ENCODE data around the gene CENPB.
"Not testable (repeated sequence)": the region's sequence is repeated elsewhere in the genome, so short reads cannot be mapped to it uniquely, and the experiment has no call there.

The CENPB gene

DNA sequence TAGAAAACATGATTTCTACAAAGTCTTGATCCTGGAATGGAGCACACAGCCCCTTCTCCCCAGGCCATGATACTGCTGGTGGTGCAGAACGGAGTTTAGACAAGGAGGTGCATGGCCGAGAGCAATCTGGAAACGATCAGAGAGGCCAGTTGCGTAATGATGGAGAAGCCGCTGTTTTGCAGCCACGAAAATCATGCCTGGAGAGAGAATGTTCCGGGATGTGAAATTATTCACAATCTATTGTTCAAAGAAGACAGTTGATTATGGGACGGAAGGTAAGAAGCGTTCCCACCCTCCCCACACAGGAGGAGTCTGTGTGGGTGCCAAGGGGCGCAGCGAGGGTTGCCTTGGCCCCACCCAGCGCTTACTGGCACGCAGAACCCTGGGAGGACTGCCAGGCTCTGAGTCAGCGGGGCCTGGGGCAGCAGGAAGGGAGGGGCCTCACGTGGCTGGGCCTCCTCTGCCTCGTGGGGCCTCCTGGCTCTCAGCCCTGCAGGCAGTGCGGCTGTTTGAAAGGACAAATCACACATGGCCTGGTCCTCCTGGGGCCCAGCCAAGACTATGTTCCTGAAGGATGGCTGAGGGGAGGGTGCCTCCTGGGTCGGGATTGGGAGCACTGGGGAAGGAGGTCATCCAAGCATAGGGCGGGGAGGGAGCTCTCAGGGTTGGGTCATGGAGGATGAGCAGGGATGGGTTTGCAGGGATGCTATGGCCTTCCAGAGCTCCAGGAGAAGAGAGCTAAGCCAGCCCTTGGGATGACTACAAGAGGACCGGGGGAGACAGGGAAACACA lies 25.1 kb upstream of the CENPB start:
- no peak for DNase-seq (ENCODE audit: low spot score)

DNA sequence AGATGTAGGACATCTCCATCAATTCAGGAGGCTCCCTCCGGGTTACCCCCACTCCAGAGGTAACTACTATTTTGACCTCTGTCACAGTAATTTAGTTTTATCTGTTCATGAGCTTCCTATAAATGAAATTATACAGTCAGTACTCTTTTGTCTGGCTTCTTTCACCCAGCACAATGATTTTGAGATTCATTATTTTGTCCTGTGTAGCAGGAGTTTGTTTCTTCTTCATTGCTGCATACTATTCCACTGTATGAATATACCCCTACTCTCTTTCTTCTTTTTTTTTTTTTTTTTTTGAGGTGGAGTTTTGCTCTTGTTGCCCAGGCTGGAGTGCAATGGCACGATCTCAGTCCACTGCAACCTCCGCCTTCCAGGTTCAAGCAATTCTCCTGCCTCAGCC lies 22.0 kb upstream of the CENPB start:
- no peak for DNase-seq (ENCODE audit: low spot score)

DNA sequence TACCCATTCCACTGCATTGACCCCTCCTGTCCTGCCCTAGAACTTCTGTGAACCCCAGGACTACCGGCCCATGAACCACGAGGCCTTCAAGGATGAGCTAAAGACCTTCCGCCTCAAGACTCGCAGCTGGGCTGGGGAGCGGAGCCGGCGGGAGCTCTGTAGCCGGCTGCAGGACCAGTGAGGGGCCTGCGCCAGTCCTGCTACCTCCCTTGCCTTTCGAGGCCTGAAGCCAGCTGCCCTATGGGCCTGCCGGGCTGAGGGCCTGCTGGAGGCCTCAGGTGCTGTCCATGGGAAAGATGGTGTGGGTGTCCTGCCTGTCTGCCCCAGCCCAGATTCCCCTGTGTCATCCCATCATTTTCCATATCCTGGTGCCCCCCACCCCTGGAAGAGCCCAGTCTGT lies 18.2 kb upstream of the CENPB start:
- DNase-seq (ENCODE audit: low spot score), result no peak

- DNase-seq (ENCODE audit: low spot score), result no peak
Measured at GRCh38 chr20:3804254-3804751, 17.8 kb upstream of the CENPB start.

- DNase-seq (ENCODE audit: low spot score), result no peak
Measured at GRCh38 chr20:3803854-3804253, 17.3 kb upstream of the CENPB start.

GRCh38 chr20:3803289-3803688 lies 16.7 kb upstream of the CENPB start:
- DNase-seq (ENCODE audit: low spot score), result no peak

DNA sequence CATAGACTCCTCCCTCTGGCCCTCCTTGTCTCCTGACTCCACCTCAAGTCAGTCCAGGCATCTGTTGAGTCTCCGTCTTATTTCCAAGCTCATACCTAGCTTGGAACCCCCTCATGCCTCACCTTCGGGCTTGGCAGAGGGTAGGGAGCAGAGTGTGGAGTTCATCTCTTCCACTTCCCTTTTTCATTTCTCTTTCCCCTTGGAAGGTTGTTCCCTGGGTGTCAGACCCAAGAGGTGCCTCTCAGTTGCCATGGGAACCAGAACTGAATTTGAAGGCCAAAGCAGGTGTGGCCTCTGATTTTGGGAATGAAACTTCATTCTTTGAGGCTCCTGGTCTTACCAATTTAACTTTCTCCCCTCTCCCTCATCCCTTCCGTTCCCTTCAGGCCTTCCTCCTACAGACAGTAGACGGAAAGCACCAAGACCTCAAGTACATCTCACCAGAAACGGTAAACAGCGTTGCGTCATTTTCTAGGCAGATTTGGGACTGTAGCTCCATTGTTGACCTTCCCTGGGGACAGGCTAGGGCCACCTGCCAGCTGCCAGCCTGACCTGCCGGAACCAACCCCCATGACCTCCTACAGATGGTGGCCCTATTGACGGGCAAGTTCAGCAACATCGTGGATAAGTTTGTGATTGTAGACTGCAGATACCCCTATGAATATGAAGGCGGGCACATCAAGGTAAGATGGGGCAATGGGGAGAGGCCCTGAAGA lies 16.1 kb upstream of the CENPB start:
- no peak for DNase-seq (ENCODE audit: low spot score)

DNA sequence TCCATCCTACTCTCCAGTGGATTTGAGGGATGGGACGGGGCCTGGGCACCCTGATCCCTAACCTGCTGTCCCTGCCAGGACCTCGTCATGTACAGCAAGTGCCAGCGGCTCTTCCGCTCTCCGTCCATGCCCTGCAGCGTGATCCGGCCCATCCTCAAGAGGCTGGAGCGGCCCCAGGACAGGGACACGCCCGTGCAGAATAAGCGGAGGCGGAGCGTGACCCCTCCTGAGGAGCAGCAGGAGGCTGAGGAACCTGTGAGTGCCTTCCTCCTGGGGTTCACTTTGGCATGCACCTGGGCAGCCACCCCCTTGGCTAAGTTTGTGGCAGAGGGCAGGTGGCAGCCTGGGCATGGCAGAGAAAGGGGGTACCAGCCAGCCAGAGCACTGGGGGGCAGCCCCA lies 15.3 kb upstream of the CENPB start:
- no peak for DNase-seq (ENCODE audit: low spot score)

- no peak for DNase-seq (ENCODE audit: low spot score)
Measured at GRCh38 chr20:3801299-3801698, 14.8 kb upstream of the CENPB start.

GRCh38 chr20:3800878-3801260 lies 14.3 kb upstream of the CENPB start:
- DNase-seq (ENCODE audit: low spot score), result no peak

- DNase-seq (ENCODE audit: low spot score), result no peak
Measured at GRCh38 chr20:3800256-3800877, 13.8 kb upstream of the CENPB start.

DNA sequence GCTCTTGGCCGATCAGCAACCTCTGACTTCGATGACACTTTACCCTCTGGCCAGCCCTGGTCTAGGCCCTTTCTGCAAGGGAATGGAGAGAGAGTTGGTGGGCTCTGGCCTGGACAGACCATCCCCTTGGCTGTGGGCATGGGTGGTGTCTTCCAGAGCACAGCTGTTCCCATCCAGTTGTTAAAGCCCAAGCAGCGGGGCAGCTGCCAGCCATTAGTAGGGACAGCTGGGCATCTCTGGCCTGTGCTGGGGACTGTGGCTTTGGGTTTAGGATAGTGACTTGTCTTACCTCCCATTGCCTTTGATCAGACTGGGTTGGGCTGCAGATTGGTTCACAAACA lies 12.3 kb upstream of the CENPB start:
- no peak for DNase-seq (ENCODE audit: low spot score)

DNA sequence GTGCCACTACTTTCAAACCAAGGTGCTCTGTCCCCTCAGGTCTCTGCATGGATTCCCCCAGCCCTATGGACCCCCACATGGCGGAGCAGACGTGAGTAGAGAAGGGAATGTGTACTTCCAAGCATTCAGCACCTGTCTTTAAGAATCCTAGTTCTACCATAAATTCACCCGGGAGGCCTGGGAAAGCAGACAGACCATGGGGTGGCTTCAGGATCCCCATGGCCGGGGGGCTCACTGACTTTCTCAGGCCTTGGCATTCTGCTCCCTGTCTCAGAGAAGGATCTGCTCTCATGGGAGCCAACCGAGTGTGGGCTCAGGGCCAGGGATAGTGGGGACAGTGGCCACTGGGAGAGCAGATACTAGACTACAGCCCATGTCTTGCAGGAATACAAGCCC lies 11.8 kb upstream of the CENPB start:
- no peak for DNase-seq (ENCODE audit: low spot score)

DNA sequence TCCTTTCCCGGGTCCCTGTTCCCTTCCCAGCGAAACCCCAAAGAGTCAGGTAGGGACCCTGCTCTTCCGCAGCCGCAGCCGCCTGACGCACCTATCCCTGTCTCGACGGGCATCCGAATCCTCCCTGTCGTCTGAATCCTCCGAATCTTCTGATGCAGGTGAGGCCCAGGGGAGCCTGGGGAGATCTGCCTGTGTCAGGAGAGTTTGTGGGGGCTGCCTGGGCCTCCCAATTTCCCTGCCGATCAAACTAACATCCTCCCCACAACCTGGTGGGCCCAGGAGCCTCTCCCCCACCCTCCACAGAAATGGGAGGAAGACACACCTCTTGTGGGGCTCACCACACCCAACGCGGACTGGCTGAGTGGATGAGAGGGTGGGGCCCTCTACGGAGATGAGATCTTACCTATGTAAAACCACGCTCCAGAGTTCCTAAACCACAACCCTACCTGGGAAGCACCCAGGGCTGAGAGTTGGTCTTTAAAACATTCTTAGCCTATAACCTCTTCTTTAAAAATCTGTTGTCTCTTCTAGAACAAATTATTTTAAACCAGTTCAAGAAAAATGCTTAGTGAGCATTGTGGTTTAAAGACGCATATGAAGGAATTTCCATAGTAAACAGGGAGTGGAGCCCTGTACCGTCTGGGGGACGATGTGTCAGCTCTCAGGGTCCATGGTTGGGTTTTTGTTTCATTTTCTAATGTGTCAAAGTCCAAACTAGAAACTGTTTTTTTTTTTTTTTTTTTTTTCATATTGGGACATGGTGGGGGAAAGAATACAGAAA lies 11.2 kb upstream of the CENPB start:
- peak; percentile 48 for DNase-seq (ENCODE audit: low spot score)

- DNase-seq (ENCODE audit: low spot score), result no peak
Measured at GRCh38 chr20:3797226-3797545, 10.6 kb upstream of the CENPB start.

- DNase-seq (ENCODE audit: low spot score), result no peak
Measured at GRCh38 chr20:3796477-3797225, 10.1 kb upstream of the CENPB start.

DNA sequence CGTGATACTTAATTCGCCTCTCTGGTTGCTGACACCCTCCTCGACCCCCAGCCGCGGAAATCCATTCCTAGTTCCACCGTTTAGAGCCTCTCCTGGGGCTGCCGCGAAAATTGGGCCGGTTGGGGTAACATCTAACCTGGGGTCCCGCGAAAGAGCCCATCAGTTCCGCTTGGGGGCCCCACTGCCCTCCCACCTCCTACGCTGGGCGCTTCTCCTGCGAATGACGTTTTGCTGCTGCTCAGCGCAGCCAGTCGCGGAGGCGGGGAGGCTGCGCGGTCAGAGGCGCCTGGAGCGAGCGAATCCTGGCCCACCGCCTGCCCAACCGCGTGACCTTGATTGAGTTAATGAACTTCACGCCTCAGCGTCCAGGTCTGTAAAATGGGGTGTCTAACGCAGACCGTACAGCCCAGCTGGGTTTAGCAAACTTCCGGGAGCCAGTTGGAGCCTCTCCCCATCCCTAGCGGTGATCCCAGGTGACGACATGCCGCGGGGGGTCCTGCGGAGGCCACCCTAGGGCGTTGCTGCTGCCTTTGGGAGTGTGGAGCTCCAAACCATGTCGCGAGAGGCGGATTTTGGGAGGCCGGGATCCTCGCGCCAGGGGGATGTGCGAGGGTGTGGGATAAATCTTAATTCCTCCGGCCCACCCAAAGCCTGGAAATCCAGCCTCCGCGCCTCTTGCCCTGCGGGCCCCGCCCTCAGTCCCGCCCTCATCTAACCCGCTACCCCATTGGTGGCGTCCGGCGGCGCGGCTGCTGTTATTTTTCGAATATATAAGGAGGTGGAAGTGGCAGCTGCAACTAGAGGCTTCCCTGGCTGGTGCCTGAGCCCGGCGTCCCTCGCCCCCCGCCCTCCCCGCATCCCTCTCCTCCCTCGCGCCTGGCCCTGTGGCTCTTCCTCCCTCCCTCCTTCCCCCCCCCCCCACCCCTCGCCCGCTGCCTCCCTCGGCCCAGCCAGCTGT lies 9.2 kb upstream of the CENPB start, which contains the start of gene CDC25B:
Gene CDC25B, plus strand, starts transcription at position 800 of the 958 bp plus-strand sequence. CDS start 222 bp downstream, outside the sequence.
- DNase-seq (ENCODE audit: low spot score), result peak; percentile 95

DNA sequence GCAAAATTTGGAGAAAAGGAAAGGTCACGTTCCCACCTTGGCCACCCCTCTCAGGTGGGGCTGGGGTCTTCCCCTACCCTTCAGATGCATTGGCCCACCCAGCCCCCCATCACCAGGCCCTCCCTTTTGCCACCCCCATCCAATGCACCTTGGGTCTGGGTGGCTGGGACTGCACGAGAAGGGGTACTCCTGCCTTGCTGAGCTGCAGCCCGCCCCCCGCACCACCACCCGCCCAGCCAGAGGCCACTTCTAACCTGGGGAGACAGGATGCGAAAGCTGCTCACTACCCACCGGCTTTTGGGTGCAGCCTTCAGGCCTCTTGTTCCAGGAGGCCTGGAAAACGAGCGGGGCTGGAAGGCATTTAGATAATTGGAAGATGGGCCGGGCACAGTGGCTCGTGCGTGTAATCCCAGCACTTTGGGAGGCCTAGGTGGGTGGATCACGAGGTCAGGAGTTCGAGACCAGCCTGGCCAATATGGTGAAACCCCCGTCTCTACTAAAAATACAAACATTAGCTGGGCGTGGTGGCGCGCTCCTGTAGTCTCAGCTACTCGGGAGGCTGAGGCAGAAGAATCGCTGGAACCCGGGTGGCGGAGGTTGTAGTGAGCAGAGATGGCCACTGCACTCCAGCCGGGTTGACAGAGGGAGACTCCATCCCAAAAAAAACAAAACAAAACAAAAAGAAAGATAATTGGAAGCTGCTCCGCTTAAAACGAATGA lies 8.3 kb upstream of the CENPB start:
- no peak for DNase-seq (ENCODE audit: low spot score)

DNA sequence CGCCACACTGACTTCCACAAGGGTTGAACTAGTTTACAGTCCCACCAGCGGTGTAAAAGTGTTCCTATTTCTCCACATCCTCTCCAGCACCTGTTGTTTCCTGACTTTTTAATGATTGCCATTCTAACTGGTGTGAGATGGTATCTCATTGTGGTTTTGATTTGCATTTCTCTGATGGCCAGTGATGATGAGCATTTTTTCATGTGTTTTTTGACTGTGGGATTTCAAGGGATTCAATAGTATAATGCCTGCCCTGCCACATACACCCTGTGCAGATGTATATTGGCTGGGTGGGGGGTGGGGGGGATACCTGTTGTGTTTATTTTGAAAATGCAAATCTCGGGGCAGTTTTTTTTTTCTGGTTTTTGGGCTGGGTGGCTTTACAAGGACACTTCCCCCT lies 7.6 kb upstream of the CENPB start:
- DNase-seq (ENCODE audit: low spot score), result not testable (repeated sequence)

DNA sequence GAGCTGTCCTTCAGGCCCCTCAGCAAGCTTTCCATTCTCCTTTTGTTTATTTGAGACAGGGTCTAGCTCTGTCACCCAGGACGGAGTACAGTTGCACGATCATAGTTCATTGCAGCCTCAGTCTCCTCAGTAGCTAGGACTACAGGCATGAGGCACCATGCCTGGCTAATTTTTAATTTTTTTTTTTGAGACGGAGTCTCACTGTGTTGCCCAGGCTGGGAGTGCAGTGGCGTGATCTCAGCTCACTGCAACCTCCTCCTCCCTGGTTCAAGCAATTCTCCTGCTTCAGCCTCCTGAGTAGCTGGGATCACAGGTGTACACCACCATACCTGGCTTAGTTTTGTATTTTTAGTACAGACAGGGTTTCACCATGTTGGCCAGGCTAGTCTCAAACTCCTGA lies 2.7 kb upstream of the CENPB start:
- not testable (repeated sequence) for DNase-seq (ENCODE audit: low spot score)
